Stimulated activated CD4-positive, alpha-beta T cell treated with anti-CD3 and anti-CD28 coated beads, Interleukin-2, amount 100 ng/mL, for 4 hours (primary cell): ENCODE data around the gene PLA1A.
"Not testable (repeated sequence)": the region's sequence is repeated elsewhere in the genome, so short reads cannot be mapped to it uniquely, and the experiment has no call there.

ENCODE experiments used
- DNase-seq: peaks from one replicate; pipeline ENCODE4 v3.0.0-alpha.2; 2020; ENCODE audit warnings: low read depth

Gene PLA1A, protein sequence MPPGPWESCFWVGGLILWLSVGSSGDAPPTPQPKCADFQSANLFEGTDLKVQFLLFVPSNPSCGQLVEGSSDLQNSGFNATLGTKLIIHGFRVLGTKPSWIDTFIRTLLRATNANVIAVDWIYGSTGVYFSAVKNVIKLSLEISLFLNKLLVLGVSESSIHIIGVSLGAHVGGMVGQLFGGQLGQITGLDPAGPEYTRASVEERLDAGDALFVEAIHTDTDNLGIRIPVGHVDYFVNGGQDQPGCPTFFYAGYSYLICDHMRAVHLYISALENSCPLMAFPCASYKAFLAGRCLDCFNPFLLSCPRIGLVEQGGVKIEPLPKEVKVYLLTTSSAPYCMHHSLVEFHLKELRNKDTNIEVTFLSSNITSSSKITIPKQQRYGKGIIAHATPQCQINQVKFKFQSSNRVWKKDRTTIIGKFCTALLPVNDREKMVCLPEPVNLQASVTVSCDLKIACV

DNA sequence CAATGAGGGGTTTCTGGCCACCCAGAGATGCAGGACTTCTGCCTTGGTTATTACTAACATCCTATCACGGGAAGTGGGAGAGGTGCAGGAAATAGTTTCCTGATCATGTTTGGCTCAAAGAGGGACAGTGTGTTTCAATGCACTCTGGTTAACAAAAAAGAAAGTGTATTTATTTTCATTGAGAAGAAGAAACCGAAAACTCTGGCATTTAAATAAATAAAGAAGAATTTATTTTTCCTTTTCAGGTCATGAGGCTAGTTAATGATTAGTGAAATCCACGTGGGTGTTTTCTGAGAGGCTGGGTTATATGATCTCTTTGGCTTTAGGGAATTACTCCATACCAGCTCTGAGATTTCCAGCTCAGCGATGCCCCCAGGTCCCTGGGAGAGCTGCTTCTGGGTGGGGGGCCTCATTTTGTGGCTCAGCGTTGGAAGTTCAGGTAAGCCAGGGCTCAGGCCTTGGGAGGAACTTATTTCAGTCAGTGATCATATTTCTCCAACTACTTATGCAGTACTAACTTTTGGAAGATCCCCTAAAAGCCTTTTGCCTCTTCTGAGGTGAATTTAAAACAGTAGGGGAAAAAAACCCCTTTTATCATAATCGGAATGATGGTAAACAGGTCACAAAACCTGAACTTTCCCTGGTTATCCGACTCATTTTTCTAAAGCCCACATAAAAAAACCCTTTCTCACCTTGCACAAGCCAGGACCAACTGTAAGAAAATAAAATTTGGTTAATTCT, at the start of gene PLA1A:
Gene PLA1A, plus strand, starts transcription at position 338 of the 741 bp plus-strand sequence. Its CDS starts 29 bp downstream, at position 367.
- no peak for DNase-seq

- DNase-seq: no peak
Observed at GRCh38 chr3:119548341-119548740, 49.3 kb upstream of the PLA1A start.

GRCh38 chr3:119550192-119550910, 47.3 kb upstream of the PLA1A start:
- DNase-seq: no peak

- no peak for DNase-seq
Observed at GRCh38 chr3:119551598-119551997, 46.1 kb upstream of the PLA1A start.

DNA sequence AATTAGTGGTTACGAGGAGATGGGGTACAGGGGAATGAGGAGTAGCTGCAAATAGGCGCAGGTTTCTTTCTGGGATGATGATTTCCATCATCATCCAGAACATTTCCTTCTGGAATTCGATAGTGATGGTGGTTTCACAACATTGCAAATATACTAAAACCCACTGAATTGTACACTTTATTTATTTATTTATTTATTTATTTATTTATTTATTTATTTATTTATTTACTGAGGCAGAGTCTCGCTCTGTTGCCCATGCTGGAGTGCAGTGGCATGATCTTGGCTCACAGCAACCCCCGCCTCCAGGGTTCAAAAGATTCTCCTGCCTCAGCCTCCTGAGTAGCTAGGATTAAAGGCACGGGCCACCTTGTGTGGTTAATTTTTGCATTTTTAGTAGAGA, 44.8 kb upstream of the PLA1A start:
- not testable (repeated sequence) for DNase-seq

DNA sequence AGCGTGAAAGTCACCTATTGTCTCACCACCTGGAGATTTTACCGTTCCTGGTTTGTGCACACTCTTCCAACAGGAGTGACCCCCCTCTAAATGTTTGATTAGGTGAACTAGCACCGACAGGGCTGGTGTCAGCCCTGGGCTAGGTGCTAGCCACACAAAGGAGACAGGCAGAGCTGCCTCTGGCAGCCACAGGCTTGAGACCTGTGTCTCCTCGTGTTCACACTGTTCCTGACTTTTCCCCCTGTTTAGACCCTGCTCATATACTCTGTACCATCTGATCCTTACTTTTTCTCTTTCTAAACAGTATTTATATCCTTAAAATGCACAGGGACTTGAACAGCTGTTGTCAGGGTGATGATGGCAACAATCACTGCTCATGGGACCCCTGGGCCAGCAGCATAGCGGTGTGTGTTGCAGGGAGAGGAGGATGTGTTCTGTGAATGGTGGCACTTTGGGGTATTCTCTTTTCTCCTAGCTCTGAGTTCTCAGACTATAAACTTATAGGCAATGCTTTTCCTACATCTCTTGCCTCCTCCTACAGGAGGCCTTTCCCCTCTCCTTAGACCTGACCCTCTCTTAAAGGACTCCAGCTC, 43.8 kb upstream of the PLA1A start:
- no peak for DNase-seq

DNA sequence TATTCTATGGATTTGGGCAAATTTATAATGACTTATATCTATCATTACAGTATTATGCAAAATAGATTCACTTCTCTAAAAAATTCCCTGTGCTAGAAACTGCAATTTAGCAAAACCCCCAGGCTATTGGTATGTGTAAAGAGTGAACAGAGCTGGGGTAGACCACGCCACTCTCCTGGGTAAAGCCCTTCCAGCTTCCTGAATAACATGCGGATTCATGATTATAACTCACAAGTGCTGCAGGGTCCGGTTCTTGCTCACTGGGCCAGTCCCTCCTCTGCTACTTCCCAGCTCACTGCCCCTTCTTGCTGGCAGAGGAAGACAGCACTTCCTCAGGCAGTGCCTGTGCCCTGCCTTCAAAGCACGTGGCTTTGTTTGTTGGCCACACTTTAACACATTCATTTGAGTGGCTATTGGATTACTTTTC, 42.4 kb upstream of the PLA1A start:
- DNase-seq: no peak

DNA sequence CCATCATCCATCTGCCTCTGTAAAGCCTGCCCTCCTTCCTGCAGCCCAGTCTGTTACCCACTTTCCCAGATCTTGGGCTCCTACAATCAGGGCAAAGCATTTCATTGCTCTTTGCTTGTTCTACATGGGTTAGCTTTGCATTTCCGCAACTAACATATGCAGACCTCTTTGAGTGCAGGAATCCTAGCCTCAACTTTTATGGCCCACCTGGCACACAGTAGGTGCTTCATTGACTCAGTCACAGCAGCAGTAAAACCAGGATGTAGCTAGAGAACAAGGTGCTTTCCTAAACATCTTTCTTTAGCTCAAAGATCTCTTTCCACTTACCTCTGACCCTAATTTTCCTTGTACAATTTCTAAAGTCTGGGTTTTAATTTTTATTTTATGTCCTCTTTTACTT, 41.8 kb upstream of the PLA1A start:
- no peak for DNase-seq

DNA sequence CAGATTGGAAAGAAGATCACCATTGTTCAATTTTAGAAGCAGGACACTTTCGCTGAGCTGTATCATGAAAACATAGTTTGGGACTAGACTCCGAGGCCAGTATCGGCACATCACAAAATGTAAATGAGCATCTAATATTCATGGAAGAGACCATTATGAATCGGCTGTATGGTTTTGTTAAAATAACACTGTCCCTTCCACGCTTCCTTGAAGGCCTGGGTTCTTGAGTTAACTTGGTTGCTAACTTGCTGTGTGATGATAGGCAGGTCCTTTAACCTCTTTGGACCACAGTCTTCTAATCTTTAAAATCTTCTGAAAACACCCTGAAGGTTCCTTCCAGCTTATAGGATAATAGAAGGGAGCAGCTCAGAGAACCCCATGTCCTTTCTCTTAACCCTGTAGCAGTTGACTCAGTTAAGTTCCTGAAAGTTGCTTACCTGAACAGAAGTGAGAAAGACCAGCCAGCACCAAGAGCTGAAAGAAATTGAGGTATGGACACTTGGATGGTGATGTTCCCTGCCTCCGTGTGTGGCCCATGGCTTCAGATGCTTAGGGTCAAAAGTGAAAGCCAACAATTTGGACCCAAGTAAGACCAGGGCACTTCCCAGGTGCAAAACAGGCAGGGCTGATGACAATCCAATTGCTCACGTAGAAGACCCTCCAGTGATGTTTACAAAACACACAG, 40.4 kb upstream of the PLA1A start:
- no peak for DNase-seq

DNA sequence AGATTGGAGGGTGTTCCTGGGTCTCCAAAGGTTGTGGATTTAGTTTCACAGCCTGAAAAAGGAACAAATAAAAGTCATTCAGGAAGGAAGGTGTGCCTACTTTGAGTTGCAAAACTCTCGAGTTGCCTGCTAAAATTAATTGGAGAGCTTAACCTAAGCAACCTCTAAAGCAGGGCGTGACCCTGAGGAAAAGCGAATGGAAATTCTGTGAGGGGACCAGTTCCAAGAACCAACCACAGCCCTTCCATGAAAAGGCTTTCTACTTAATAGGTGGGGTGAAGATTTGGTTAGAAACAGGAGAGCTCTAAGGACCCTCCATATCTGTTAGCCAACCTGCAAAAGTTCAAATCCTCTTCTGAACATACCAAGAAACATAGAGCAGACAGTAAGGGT, 39.8 kb upstream of the PLA1A start:
- DNase-seq: no peak

- DNase-seq: no peak
Observed at GRCh38 chr3:119558626-119559317, 38.9 kb upstream of the PLA1A start.

- peak; percentile 22 for DNase-seq
Observed at GRCh38 chr3:119559441-119559963, 38.2 kb upstream of the PLA1A start, which contains the start of gene CD80. Gene CD80, minus strand, starts transcription at chr3:119559614. Its CDS starts 1,886 bp downstream, at chr3:119557728.

GRCh38 chr3:119560160-119560559, 37.5 kb upstream of the PLA1A start:
- DNase-seq: no peak

GRCh38 chr3:119562307-119562961, 35.3 kb upstream of the PLA1A start:
- DNase-seq: no peak

GRCh38 chr3:119563334-119563733, 34.4 kb upstream of the PLA1A start:
- not testable (repeated sequence) for DNase-seq

DNA sequence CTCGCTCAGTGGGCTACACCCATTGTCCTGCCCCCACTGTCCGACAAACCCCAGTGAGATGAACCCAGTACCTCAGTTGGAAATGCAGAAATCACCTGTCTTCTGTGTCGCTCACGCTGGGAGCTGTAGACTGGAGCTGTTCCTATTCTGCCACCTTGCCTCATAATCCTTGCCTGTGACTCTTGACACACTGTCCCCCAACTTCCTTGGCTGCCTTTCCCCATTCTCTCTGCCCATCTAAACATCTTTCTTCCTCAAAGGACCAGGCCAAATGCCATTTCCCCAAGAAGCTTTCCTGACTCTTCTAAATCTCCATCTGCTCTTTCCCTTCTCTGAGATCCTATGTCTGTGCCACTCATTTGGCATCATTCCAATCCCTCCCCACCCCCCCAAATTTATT, 28.5 kb upstream of the PLA1A start:
- DNase-seq: no peak

DNA sequence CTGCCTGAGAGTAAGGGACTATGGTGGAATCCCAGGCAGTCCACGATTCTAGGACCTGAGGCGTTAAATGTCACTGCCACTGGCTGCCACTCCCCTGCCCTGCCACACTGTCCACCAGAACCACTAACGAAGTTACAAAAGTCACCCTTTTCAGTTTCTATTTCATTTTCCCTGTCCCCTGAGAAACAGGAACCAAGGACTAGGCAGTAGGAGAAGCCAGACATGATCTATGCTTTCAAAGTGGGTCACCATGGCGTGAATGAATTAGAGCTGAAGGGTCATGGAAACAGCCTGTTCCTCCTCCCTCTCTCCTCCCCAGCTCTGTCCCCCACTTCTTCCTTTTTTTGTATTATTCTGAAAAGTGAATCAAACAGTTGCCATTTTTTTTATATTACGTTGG, 27.5 kb upstream of the PLA1A start:
- no peak for DNase-seq

DNA sequence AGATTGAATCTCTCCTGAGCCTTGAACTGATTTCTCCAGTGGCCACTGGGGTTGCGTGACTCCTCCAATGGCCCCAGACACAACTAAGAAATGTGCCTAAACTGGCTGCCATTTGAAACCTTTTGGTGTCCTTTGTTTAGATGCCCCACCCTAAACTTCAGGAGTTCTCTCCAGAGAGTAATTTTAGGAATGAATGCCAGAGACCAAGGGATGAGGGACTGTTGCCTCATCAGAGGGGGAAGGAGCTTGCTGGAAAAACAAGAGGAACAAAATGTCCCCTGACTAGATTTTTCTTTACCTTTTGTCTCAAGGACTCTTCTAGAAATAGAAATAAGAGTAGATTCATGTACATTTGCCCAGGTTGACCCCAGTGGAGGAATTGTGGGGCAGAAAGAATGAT, 26.5 kb upstream of the PLA1A start:
- no peak for DNase-seq

DNA sequence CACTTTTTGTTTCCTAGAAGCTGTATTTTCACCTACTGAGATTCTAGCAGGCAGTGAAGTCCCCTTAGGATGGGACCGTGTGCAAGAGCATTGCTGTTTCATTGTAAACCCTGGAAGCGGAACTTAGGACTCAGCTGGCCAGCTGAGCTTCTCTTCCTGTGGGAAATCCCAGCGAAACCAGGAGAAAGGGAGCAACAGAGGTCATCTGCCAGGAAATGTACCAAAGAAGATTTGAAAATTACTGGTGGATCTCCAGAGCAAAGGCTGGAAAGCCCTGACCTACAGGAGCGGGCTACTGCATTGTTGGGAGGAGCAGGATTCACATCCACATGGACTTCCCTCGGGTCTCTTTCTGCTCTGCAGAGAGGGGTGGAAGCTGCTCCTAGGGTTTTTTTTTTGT, 26.0 kb upstream of the PLA1A start:
- no peak for DNase-seq

- DNase-seq: no peak
Observed at GRCh38 chr3:119575507-119575906, 22.2 kb upstream of the PLA1A start.
